Muscle of leg (tissue), 11 donors: ENCODE data around the gene BCAS4. TPM values are rescaled to one million over a fixed set of nuclear protein-coding genes. Genes with fewer than 3 reads are reported as not detected.

Experiments
- DNase-seq: peaks from one replicate; pipeline ENCODE4 v3.0.0; 2013
- H3K27ac ChIP-seq: one replicate; pipeline ENCODE4 v1.5.1; 2013; ENCODE audit warnings: mild to moderate bottlenecking, low read length, control low read depth
- H3K27me3 ChIP-seq: one replicate; pipeline ENCODE4 v1.6.1; 2013; ENCODE audit warnings: low read length; ENCODE audit not compliant: control insufficient read depth, insufficient read depth
- H3K36me3 ChIP-seq: one replicate; pipeline ENCODE4 v1.6.1; 2013; ENCODE audit warnings: low read length; ENCODE audit not compliant: control insufficient read depth, insufficient read depth
- H3K4me1 ChIP-seq: one replicate; pipeline ENCODE4 v1.6.1; 2013; ENCODE audit warnings: low read length; ENCODE audit not compliant: control insufficient read depth, insufficient read depth
- H3K4me3 ChIP-seq: one replicate; pipeline ENCODE4 v1.5.1; 2013; ENCODE audit warnings: low read length, control low read depth
- H3K9me3 ChIP-seq: replicated peaks from 2 replicates; pipeline ENCODE4 v1.6.1; 2013; ENCODE audit warnings: low read depth, low read length; ENCODE audit not compliant: control insufficient read depth
- WGBS: methylation state at CpG from one replicate; pipeline ENCODE4 v1.1.5; 2013; ENCODE audit warnings: missing lambda C conversion rate; ENCODE audit not compliant: insufficient coverage; 5-methylcytosine and 5-hydroxymethylcytosine counted together
- polyA plus RNA-seq, 8 donors: library from polyadenylated mRNA; unstranded; fragments of 120-200 nt; gene quantifications; one replicate each; pipeline versions ENCODE4 v1.2.1 to v1.2.3, GENCODE V29; 2013; ENCODE audit warnings: inconsistent platforms in 1 of 8, low replicate concordance in 1 of 8; ENCODE audit not compliant: insufficient read length in 8 of 8, insufficient read depth in 1 of 8
- total RNA-seq: library from RNA; stranded (reverse); fragments of 120-200 nt; gene quantifications from one replicate; pipeline ENCODE4 v1.2.4, GENCODE V29; 2013

BCAS4 gene
- total and polyA plus RNA-seq, 9 donors, result 3.4 to 5.8 (median 4.0) TPM

DNA sequence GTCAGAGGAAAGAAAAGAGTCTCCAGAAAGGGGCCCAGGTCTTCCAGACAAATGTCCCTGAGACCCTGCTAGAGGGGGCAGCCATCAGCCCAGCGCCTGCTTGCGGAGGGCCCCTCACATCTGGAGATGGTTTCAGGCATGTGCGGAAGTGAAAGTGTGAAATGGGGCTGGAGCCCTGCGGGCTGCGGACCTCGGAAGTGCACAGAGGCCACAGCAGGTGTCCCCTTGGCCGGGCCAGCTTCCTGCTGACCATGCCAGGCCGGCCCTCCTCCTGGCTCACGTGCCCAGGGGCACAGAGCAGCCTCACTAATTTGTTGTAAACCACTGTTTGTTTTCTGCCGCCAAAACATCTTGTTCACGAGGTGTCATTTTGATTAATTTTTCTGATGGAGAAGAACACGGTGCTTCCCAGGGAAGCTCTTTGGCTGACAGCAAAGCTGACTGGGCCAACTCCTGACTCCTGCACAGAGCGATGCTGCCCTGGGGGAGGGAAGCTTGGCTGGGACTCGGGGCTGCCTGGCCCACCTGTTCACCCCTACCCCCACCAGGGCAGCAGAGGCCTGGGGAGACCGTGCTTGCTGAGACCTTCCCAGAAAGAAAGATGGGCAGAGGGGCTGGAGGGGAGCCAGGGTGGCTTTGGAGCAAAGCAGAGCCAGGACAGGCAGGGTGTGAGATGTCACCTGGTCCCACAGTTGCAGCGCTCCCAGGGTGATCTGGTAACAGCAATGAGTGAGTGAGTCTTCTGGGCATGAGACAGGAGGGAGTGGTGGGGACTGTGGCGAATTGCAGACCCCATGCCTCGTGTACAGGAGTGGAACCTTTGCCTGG lies 54.2 kb downstream of the BCAS4 start:
- Histone ChIP-seq H3K9me3 (no peaks in the 10 kb centered on the region), H3K36me3 (no peaks in the 10 kb centered on the region), H3K27ac (peak overlapping the region; percentile 55), H3K4me1 (peaks cover 14% of the 10 kb centered on the region), H3K4me3 (peak overlapping the region; percentile 8), H3K27me3 (no peaks in the 10 kb centered on the region)
- peak; percentile 42 for DNase-seq
- WGBS, result 25% methylated on average over 12 of the region's 18 CpGs

- WGBS, result 61% methylated on average over 6 of the region's 13 CpGs
- no peaks in the 10 kb centered on the region for H3K36me3 ChIP-seq
- H3K27ac ChIP-seq, result no peak overlapping the region
- DNase-seq, result no peak
- no peaks in the 10 kb centered on the region for H3K27me3 ChIP-seq
- peaks cover 14% of the 10 kb centered on the region for H3K4me1 ChIP-seq
- no peaks in the 10 kb centered on the region for H3K9me3 ChIP-seq
- no peak overlapping the region for H3K4me3 ChIP-seq
Measured at GRCh38 chr20:50850721-50851286, 55.9 kb downstream of the BCAS4 start.

DNA sequence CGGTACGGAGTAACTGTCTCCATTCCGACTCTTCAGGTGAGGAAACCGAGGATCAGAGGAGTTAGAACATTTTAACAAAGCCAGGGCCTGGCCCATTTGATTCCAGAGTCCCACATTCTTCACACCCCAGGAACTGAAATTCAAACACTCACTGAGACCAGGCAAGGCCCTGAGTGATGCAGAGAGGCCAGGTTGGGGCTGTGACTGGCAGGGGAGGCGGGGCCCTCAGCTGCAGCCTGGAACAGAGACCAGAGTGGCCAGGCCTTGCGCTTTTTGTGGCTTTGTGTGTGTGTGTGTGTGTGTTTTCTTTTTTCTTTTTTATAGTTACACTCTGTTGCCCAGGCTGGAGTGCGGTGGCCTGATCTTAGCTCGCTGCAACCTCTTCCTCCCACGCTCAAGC lies 57.2 kb downstream of the BCAS4 start:
- H3K9me3 ChIP-seq, result no peaks in the 10 kb centered on the region
- peaks cover 14% of the 10 kb centered on the region for H3K4me1 ChIP-seq

DNA sequence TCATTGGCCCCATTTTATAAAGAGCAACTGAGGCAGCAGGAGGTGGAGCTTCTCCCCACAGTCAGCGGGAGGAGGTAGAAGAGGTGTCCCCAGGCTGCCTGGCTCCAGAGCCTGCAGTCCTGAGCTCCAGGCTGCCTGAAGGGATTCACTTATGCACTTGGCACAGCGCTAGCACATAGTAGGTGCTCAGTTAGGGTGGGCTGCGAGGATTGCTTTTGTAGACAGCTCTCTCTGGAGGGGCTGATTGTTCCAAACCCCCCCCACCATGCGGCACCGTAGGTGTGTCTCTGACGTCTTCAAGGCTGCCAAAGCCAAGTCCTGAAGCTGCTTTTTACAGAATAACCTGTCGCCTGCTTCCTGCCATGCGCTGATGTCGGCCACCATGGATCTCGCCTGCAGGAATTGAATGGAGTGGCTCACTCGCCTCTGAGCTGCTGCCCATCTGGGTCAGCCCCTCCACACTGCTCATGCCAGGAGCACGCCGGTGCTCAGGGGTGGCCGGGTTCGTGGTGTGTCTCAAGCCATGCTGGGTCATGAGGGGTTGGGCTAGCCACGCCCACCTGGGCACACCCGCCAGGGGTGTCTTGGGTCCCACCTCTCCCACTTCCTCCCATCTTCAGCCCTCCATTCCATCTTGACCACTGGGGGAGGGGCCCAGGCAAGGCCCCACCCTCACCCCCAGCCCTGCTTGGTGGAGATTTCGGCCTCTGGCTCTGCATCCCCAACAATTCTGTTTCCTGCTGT lies 59.8 kb downstream of the BCAS4 start:
- no peaks in the 10 kb centered on the region for H3K9me3 ChIP-seq
- no peak for DNase-seq
- 81% methylated on average over 16 of the region's 18 CpGs for WGBS
- no peaks in the 10 kb centered on the region for H3K4me1 ChIP-seq
- no peak overlapping the region for H3K27ac ChIP-seq
- H3K4me3 ChIP-seq, result no peak overlapping the region
- H3K27me3 ChIP-seq, result no peaks in the 10 kb centered on the region
- no peaks in the 10 kb centered on the region for H3K36me3 ChIP-seq

More for the DNA sequence above, 57.2 kb downstream of the BCAS4 start:
- no peak for DNase-seq
- H3K4me3 ChIP-seq, result no peak overlapping the region
- H3K27me3 ChIP-seq, result no peaks in the 10 kb centered on the region
- H3K36me3 ChIP-seq, result no peaks in the 10 kb centered on the region
- no CpG with 5 or more reads among the region's 9 CpGs for WGBS
- no peak overlapping the region for H3K27ac ChIP-seq

DNA sequence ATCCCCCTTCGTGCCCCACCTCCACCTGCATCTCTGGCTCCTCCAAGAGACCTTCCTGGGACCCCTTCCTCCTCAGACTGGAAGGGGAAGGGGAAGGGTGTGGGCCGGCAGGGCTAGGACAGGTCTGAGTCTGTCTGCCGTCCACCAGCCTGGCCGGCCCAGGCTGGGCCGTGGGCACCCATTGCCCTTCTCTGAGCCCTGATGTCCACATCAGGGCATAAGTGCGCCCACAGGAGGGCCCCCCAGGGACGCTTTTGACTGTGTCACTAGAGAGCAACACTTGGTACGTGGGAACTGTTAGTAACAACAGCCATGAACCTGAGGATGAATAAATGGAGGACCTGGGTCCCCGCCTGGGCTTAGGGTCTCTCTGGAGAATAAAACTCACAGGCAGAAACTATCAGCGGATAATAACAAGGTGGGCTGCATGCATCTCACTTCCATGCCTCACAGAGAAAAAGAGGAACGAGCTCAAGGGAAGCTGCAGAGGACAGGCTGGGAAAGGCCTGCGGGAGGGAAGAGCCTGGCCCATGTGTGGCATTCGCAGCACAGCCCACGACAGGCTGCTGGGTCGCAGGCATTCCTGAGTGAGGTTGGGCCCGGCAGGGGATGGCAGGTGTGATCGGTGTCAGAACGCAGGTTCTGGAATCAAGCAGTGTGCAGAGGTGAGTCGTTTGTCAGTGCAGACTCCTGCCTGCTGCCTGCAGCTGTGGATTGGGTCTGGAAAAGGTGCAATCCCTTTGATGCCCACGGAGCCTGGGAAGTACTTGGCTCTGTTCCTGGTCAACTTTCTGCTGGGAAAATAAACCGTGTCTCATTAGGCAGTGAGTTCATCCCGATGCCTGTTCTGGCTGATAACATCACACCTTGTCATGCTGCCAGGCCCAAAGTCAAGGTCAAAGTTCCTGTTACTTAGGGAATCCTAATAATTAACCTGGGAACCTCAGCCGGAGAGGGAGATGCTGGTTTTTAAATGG lies 60.9 kb downstream of the BCAS4 start:
- H3K9me3 ChIP-seq, result no peaks in the 10 kb centered on the region
- no peaks in the 10 kb centered on the region for H3K4me1 ChIP-seq
- no peak for DNase-seq
- no peaks in the 10 kb centered on the region for H3K27me3 ChIP-seq
- H3K36me3 ChIP-seq, result no peaks in the 10 kb centered on the region
- H3K4me3 ChIP-seq, result no peak overlapping the region
- WGBS, result 46% methylated on average over 18 of the region's 23 CpGs
- no peak overlapping the region for H3K27ac ChIP-seq

DNA sequence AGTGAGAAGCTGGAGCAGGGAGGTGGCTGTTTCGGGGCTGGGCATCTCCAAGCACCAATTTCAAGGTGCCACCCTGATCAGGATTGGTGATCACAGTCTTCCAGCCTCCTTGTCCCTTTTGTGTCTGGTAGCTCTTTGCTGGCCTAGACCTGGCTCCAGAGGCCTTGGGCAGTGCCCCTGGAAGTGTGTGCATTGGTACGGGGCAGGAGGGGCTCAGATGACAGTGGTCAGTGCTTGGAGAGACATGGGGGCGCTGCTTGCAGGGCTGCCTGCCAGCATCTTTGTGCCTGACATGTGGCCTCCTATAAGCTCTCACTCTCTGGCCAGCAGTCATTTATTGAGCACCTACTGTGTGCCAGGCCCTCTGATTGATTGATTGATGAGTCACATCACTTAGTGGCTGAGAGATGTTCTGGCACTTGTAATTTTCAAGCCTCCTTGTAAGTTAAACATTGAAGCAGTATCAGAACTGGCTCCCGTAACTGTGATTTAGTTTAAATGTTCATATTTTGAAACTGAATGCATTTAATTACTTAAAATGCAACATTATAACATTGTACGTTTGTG lies 61.7 kb downstream of the BCAS4 start:
- no peak overlapping the region for H3K27ac ChIP-seq
- H3K4me1 ChIP-seq, result peaks cover 4% of the 10 kb centered on the region
- no peak for DNase-seq
- no peaks in the 10 kb centered on the region for H3K9me3 ChIP-seq
- H3K36me3 ChIP-seq, result no peaks in the 10 kb centered on the region
- H3K4me3 ChIP-seq, result no peak overlapping the region
- H3K27me3 ChIP-seq, result no peaks in the 10 kb centered on the region
- 77% methylated on average over 3 of the region's 5 CpGs for WGBS

DNA sequence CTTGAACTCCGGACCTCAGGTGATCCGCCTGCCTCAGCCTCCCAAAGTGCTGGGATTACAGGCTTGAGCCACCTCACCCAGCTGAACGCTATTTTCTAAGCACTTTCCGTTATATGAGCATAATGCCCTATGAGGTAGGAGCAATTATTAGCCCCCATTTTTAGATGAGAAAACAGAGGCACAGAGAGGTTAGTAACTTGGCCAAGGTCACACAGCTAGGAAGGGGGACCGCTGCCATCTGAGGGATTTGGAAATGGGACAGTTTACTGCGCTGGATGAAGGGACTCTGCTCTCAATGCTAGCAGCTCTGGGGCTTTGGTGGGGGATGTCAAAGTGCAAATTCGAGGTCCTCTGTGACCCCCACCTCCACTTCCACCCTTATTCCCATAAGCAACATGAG lies 62.5 kb downstream of the BCAS4 start:
- no peak for DNase-seq
- Histone ChIP-seq H3K4me1 (peaks cover 4% of the 10 kb centered on the region), H3K9me3 (no peaks in the 10 kb centered on the region), H3K27ac (no peak overlapping the region), H3K27me3 (no peaks in the 10 kb centered on the region), H3K36me3 (no peaks in the 10 kb centered on the region), H3K4me3 (no peak overlapping the region)
- WGBS, result 93% methylated on average over 4 of the region's 7 CpGs

GRCh38 chr20:50858525-50858924 lies 63.7 kb downstream of the BCAS4 start:
- Histone ChIP-seq H3K9me3 (no peaks in the 10 kb centered on the region), H3K27me3 (no peaks in the 10 kb centered on the region)
- whole genome bisulfite sequencing, result no CpG with 5 or more reads among the region's 5 CpGs

DNA sequence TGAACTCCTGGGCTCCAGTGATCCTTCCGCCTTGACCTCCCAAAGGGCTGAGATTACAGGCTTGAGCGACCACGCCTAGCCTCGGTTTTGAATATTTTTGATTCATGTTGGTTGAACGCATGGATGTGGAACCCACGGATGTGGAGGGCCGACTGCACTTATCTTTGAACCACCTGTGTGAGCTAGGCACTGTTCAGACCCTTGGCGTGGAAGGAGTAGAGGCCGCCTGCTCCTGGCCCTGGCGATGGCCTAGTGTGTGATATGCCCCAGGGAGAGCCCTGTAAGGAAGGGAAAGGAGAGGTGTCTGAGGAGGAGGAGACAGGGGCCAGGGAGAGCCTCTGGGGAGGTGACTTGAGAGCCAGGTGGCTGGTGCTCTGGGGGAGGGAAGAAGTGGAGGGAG lies 64.3 kb downstream of the BCAS4 start:
- H3K4me1 ChIP-seq, result peaks cover 4% of the 10 kb centered on the region
- H3K9me3 ChIP-seq, result no peaks in the 10 kb centered on the region
- WGBS, result 89% methylated on average over 10 of the region's 10 CpGs
- no peak for DNase-seq
- H3K4me3 ChIP-seq, result no peak overlapping the region
- H3K27ac ChIP-seq, result no peak overlapping the region
- no peaks in the 10 kb centered on the region for H3K36me3 ChIP-seq
- no peaks in the 10 kb centered on the region for H3K27me3 ChIP-seq

More at GRCh38 chr20:50858525-50858924, 63.7 kb downstream of the BCAS4 start:
- DNase-seq, result no peak
- no peak overlapping the region for H3K4me3 ChIP-seq
- H3K4me1 ChIP-seq, result peaks cover 4% of the 10 kb centered on the region
- no peak overlapping the region for H3K27ac ChIP-seq
- no peaks in the 10 kb centered on the region for H3K36me3 ChIP-seq
